Upper lobe of left lung (tissue), 6 donors: Measurements from ENCODE around the gene NSDHL. TPM values are rescaled to one million over a fixed set of nuclear protein-coding genes. Genes with fewer than 3 reads are reported as not detected.
"Not testable (repeated sequence)": the region's sequence is repeated elsewhere in the genome, so short reads cannot be mapped to it uniquely, and the experiment has no call there.

ENCODE experiments used
- ATAC-seq, 2 donors: fragments of 200-7000 bp; cut with Tn5 transposase; one replicate each; pipeline ENCODE4 v1.9.1; 2022; ENCODE audit warnings: mild to moderate bottlenecking in 2 of 2, moderate library complexity in 2 of 2; ENCODE audit not compliant: low FRiP score in 2 of 2
- DNase-seq, 2 donors: peaks; one replicate each; pipeline ENCODE4 v3.0.0-alpha.2; 2019 to 2020
- H3K27ac ChIP-seq, 4 donors: fragments of 200-600 bp; sonication (generic); one replicate each; pipeline ENCODE4 v1.5.1; 2016 to 2019
- H3K27me3 ChIP-seq, 4 donors: fragments of 200-600 bp; sonication (generic); one replicate each; pipeline ENCODE4 v1.5.1; 2017 to 2019
- H3K36me3 ChIP-seq, 4 donors: fragments of 200-600 bp; sonication (generic); one replicate each; pipeline ENCODE4 v1.5.1; 2016 to 2019
- H3K4me1 ChIP-seq, 4 donors: fragments of 200-600 bp; sonication (generic); one replicate each; pipeline ENCODE4 v1.5.1; 2018 to 2019
- H3K4me3 ChIP-seq, 4 donors: fragments of 200-600 bp; sonication (generic); one replicate each; pipeline ENCODE4 v1.5.1; 2017 to 2019; ENCODE audit warnings: mild to moderate bottlenecking in 2 of 4, moderate library complexity in 1 of 4
- H3K9me3 ChIP-seq, 4 donors: fragments of 200-600 bp; sonication (generic); one replicate each; pipeline ENCODE4 v1.5.1; 2018 to 2019
- EP300 ChIP-seq, 4 donors: sonication (generic); formaldehyde crosslinking; IDR thresholded peaks; one replicate each; pipeline ENCODE4 v1.5.1; 2017; ENCODE audit warnings: antibody characterized with exemption in 4 of 4, control low read depth in 2 of 4
- POLR2A ChIP-seq, 4 donors: fragments of 450-650 bp; IDR thresholded peaks; one replicate each; pipeline ENCODE4 v1.5.1; 2016 to 2017; ENCODE audit warnings: antibody characterized with exemption in 4 of 4, mild to moderate bottlenecking in 2 of 4
- POLR2AphosphoS5 ChIP-seq, 2 donors: sonication (generic); formaldehyde crosslinking; IDR thresholded peaks; one replicate each; pipeline ENCODE4 v1.5.1; 2017; ENCODE audit warnings: antibody characterized with exemption in 2 of 2
- WGBS, 2 donors: methylation state at CpG; one replicate each; pipeline ENCODE4 v1.1.5; 2017 to 2018; 5-methylcytosine and 5-hydroxymethylcytosine counted together
- total RNA-seq, 6 donors: library from RNA; depleted of rRNA in 4 of 6; stranded (reverse); fragments of >200 nt in 4 of 6; gene quantifications; one replicate each; pipeline versions ENCODE4 v1.1.0 to v1.2.1, GENCODE V29; 2016 to 2021
- TF ChIP-seq, protein P1 (sequence below), 6 experiments: fragments of 450-650 bp in 4 of 6; fragments of 200-600 bp in 2 of 6; sonication (generic) in 2 of 6; IDR thresholded peaks; one replicate each; pipeline ENCODE4 v1.5.1; 2016 to 2019; ENCODE audit warnings: antibody characterized with exemption in 6 of 6
- donor health status: DM: no; HTN: no; CAD: no; lungs with moderate emphysema.
- donor health status: DM: no; HTN: yes; CAD: no; lungs with severe emphysema.

NSDHL gene
- total RNA-seq, 6 donors from 2014 or later, result 5.2 to 26.0 (median 21.1) TPM

DNA sequence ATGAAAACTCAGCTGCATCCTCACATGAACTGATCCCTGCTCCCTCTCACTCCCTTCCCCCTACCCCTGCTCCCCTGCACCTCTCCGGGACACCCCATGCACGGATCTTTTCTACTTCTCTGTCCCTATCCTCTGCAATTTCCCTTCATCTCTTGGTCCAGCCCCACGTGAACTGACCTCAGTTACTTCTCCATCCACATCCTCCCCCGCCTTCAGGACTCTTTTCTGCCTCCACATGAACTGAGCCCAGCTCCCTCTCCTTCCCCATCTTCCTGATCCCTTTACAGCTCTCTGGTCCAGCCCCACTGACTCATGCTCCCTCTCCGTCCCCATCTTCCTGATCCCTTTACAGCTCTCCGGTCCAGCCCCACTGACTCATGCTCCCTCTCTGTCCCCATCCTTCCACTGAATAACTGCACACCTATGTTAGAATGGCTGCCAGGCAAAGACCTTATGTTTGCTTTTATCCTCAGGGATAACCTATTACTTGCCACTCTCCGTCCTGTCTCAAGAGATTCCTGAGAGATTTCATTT is 6.0 kb upstream of the NSDHL start:
- Histone ChIP-seq H3K9me3 (no peaks in the 10 kb centered on the region), H3K27me3 (no peaks in the 10 kb centered on the region), H3K36me3 (peaks cover 0 to 6% (median 0%) of the 10 kb centered on the region in 4 donors), H3K4me1 (peaks cover 0 to 3% (median 0%) of the 10 kb centered on the region in 4 donors), H3K27ac (no peak overlapping the region), H3K4me3 (no peak overlapping the region)
- TF ChIP-seq, protein P1, sequence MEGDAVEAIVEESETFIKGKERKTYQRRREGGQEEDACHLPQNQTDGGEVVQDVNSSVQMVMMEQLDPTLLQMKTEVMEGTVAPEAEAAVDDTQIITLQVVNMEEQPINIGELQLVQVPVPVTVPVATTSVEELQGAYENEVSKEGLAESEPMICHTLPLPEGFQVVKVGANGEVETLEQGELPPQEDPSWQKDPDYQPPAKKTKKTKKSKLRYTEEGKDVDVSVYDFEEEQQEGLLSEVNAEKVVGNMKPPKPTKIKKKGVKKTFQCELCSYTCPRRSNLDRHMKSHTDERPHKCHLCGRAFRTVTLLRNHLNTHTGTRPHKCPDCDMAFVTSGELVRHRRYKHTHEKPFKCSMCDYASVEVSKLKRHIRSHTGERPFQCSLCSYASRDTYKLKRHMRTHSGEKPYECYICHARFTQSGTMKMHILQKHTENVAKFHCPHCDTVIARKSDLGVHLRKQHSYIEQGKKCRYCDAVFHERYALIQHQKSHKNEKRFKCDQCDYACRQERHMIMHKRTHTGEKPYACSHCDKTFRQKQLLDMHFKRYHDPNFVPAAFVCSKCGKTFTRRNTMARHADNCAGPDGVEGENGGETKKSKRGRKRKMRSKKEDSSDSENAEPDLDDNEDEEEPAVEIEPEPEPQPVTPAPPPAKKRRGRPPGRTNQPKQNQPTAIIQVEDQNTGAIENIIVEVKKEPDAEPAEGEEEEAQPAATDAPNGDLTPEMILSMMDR (IDR thresholded peaks at IDR 0.05), result no peak
- TF ChIP-seq EP300 (IDR thresholded peaks at IDR 0.05) (no peak), POLR2A (IDR thresholded peaks at IDR 0.05) (no peak), POLR2AphosphoS5 (IDR thresholded peaks at IDR 0.05) (no peak)
- 62 to 74% methylated on average over 7 of the region's 7 CpGs for WGBS, 2 donors
- DNase-seq, result no peak
- ATAC-seq, result no peak

DNA sequence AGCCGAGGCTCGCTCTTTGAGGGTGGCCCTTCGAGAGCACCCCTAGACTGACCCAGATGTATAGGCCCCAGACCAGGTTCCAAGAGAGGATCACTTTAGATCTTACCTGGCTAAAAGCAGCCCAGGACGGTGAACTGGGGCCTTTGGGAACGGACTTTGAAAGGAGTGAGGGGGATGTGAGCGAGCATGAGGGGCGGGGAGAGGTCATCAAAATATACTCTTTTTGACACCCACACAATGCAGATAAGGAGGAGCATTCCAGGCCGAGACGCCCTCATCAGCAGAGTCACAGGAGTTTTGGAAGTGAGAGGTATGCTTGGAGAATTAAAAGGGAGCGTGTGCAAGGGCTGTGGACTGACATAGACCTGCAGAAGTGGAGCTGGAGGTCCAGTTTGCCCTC is 528 bp downstream of the NSDHL start:
- WGBS, 2 donors, result 18 to 31% methylated on average over 6 to 10 of the region's 10 CpGs
- ATAC-seq (peak in 1 of 2 donors; percentile 4), DNase-seq (no peak)
- TF ChIP-seq, protein P1 (IDR thresholded peaks at IDR 0.05), result no peak
- TF ChIP-seq POLR2AphosphoS5 (IDR thresholded peaks at IDR 0.05) (no peak), EP300 (IDR thresholded peaks at IDR 0.05) (no peak), POLR2A (IDR thresholded peaks at IDR 0.05) (no peak)
- Histone ChIP-seq H3K27ac (peak overlapping the region; percentile 66 to 81 (median 76)), H3K27me3 (no peaks in the 10 kb centered on the region), H3K9me3 (peaks cover 0 to 4% (median 0%) of the 10 kb centered on the region in 4 donors), H3K36me3 (peaks cover 0 to 6% (median 0%) of the 10 kb centered on the region in 4 donors), H3K4me3 (peak overlapping the region; percentile 49 to 78 (median 67)), H3K4me1 (peaks cover 0 to 11% (median 5%) of the 10 kb centered on the region in 4 donors)

DNA sequence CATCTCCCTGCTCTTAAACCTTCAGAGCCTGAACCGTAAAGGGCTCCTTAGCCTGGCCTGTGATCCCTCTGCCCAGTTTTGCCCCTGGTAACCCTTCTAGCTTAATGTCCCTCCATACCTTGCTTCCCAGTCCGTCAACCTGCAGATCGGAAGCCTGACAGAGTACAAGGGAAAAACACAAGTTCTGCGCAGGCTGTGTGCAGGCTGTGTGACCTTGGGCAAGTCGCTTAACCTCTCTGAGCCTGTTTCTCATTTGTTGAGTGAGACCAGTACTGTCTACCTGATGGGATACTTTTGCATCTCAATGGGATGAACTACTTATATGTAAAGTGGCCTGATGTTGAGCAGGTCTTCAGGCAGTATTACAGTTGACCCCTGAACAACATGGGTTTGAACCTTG is 1.7 kb downstream of the NSDHL start:
- H3K27ac ChIP-seq, result no peak overlapping the region
- H3K9me3 ChIP-seq, result peaks cover 0 to 4% (median 0%) of the 10 kb centered on the region in 4 donors
- WGBS, 2 donors, result 88% methylated on average over 5 of the region's 5 CpGs; no CpG with 5 or more reads in 1 of the 2 donors
- ATAC-seq, result no peak
- peaks cover 0 to 2% (median 0%) of the 10 kb centered on the region in 4 donors for H3K36me3 ChIP-seq
- no peaks in the 10 kb centered on the region for H3K27me3 ChIP-seq
- peaks cover 0 to 11% (median 5%) of the 10 kb centered on the region in 4 donors for H3K4me1 ChIP-seq
- H3K4me3 ChIP-seq, result no peak overlapping the region
- TF ChIP-seq, protein P1 (IDR thresholded peaks at IDR 0.05), result no peak
- TF ChIP-seq POLR2A (IDR thresholded peaks at IDR 0.05), result no peak
- TF ChIP-seq POLR2AphosphoS5 (IDR thresholded peaks at IDR 0.05), result no peak
- TF ChIP-seq EP300 (IDR thresholded peaks at IDR 0.05), result no peak
- DNase-seq, result no peak

DNA sequence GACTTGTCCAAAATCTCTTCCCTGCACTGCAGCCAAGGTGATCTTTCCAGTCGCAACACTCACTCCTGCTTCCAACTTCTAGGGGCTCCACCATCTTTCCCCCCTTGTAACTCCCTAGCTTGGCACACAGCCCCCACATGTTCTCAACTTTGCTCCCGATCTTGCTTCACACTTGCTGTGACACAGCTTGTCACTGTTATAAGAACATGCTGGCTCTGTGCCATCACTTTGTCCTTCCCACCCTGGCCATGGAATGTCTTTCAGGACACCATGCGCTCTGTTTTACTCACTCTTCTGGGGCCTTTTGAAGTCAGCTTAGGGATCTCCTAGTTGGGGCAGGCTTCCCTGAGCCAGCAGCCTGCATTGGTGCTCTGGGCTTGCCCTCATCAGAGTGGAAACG is 2.5 kb downstream of the NSDHL start:
- DNase-seq, result no peak

DNA sequence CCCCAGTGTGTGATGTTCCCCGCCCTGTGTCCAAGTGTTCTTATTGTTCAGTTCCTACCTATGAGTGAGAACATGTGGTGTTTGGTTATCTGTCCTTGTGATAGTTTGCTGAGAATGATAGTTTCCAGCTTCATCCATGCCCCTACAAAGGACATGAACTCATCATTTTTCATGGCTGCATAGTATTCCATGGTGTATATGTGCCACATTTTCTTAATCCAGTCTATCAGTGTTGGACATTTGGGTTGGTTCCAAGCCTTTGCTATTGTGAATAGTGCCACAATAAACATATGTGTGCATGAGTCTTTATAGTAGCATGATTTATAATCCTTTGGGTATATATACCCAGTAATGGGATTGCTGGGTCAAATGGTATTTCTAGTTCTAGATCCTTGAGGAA is 4.6 kb downstream of the NSDHL start:
- not testable (repeated sequence) for H3K9me3 ChIP-seq, H3K27ac ChIP-seq, H3K4me3 ChIP-seq, DNase-seq, H3K36me3 ChIP-seq, ATAC-seq, H3K27me3 ChIP-seq
- peaks cover 0 to 11% (median 3%) of the 10 kb centered on the region in 4 donors for H3K4me1 ChIP-seq
- 100% methylated on average over 1 of the region's 1 CpG; no CpG with 5 or more reads in 1 of the 2 donors for WGBS, 2 donors

More for the DNA sequence above, 2.5 kb downstream of the NSDHL start:
- WGBS, 2 donors, result 76 to 84% methylated on average over 4 of the region's 4 CpGs
- TF ChIP-seq POLR2AphosphoS5 (IDR thresholded peaks at IDR 0.05), result no peak
- no peak for TF ChIP-seq EP300 (IDR thresholded peaks at IDR 0.05)
- TF ChIP-seq, protein P1 (IDR thresholded peaks at IDR 0.05), result no peak
- TF ChIP-seq POLR2A (IDR thresholded peaks at IDR 0.05), result no peak
- ATAC-seq, result no peak
- peaks cover 0 to 11% (median 5%) of the 10 kb centered on the region in 4 donors for H3K4me1 ChIP-seq
- no peaks in the 10 kb centered on the region for H3K36me3 ChIP-seq
- H3K27ac ChIP-seq, result no peak overlapping the region
- no peak overlapping the region for H3K4me3 ChIP-seq
- no peaks in the 10 kb centered on the region for H3K27me3 ChIP-seq
- H3K9me3 ChIP-seq, result peaks cover 0 to 4% (median 0%) of the 10 kb centered on the region in 4 donors
